GM18499 (cell line): Measurements from ENCODE around the gene SIK2.
"Not testable (repeated sequence)": the region's sequence is repeated elsewhere in the genome, so short reads cannot be mapped to it uniquely, and the experiment has no call there.

Source experiments
- ATAC-seq: cut with Tn5 transposase; IDR thresholded peaks from one replicate; pipeline ENCODE4 v1.9.1; 2021; ENCODE audit warnings: moderate number of reproducible peaks; ENCODE audit not compliant: insufficient read depth, unreplicated experiment

Gene SIK2

GRCh38 chr11:111691741-111692140, 89.5 kb downstream of the SIK2 start:
- ATAC-seq, result no peak

GRCh38 chr11:111693224-111693937, 91.1 kb downstream of the SIK2 start:
- ATAC-seq, result no peak

GRCh38 chr11:111694851-111695250, 92.6 kb downstream of the SIK2 start:
- ATAC-seq, result no peak

- ATAC-seq, result no peak
These were observed 94.3 kb downstream of the SIK2 start for GRCh38 chr11:111696556-111696955.

GRCh38 chr11:111697933-111698371, 95.7 kb downstream of the SIK2 start:
- ATAC-seq, result no peak

- no peak for ATAC-seq
These were observed 96.8 kb downstream of the SIK2 start for GRCh38 chr11:111698852-111699559.

- no peak for ATAC-seq
These were observed 97.4 kb downstream of the SIK2 start for GRCh38 chr11:111699579-111700156.

- no peak for ATAC-seq
These were observed 97.9 kb downstream of the SIK2 start for GRCh38 chr11:111700162-111700561.

GRCh38 chr11:111702623-111703022, 100.4 kb downstream of the SIK2 start:
- ATAC-seq, result no peak

- no peak for ATAC-seq
These were observed 101.3 kb downstream of the SIK2 start for GRCh38 chr11:111703576-111703975.

- ATAC-seq, result no peak
These were observed 104.9 kb downstream of the SIK2 start for GRCh38 chr11:111707039-111707690.

GRCh38 chr11:111707691-111708067, 105.4 kb downstream of the SIK2 start:
- no peak for ATAC-seq

GRCh38 chr11:111714522-111714921, 112.3 kb downstream of the SIK2 start:
- ATAC-seq, result no peak

GRCh38 chr11:111715142-111715816, 113.0 kb downstream of the SIK2 start:
- ATAC-seq, result no peak

GRCh38 chr11:111717660-111718059, 115.4 kb downstream of the SIK2 start:
- not testable (repeated sequence) for ATAC-seq

GRCh38 chr11:111718436-111718835, 116.2 kb downstream of the SIK2 start:
- no peak for ATAC-seq

GRCh38 chr11:111718859-111719258, 116.6 kb downstream of the SIK2 start:
- ATAC-seq, result no peak

- ATAC-seq, result no peak
These were observed 117.1 kb downstream of the SIK2 start for GRCh38 chr11:111719379-111719778.

GRCh38 chr11:111720801-111721494, 118.7 kb downstream of the SIK2 start:
- no peak for ATAC-seq

GRCh38 chr11:111722501-111722900, 120.3 kb downstream of the SIK2 start:
- ATAC-seq, result no peak
